Measurements from ENCODE around the gene ZNF433. TPM values are rescaled to one million over a fixed set of nuclear protein-coding genes. Genes with fewer than 3 reads are reported as not detected.

ZNF433 gene
- total RNA-seq, 3 donors from 2014 or later: 5.0 to 13.3 (median 8.8) TPM

DNA sequence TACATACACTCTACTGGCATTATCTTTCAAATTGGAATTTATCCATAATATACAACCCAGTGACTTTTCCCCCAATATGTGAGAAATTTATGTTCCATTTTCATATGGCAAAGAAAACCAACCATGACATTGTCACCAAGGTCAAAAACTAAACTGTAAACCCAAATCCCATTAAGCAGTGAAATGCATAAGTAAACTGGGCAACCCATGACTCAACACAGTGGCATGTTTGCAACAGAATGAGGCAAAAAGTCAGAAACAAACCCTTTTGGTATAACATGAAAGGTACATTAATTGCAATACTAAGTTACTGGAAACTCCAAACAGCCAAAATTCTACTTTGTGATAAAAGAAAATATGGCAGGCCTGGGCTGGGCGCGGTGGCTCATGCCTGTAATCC is 12.4 kb upstream of the ZNF433 start:
- intact Hi-C loops (cut with DNase I; ENCODE audit: low total_unique reads): no loop called here
- Histone ChIP-seq H3K27ac (no peak overlapping the region), H3K9me3 (peaks cover 17 to 26% of the 10 kb centered on the region in 2 donors), H3K36me3 (no peaks in the 10 kb centered on the region), H3K4me1 (no peaks in the 10 kb centered on the region), H3K4me3 (no peak overlapping the region), H3K27me3 (no peaks in the 10 kb centered on the region)
- no peak for DNase-seq (ENCODE audit: low spot score in 2 of 2)
- TF ChIP-seq POLR2AphosphoS5 (IDR thresholded peaks at IDR 0.05) (no peak), POLR2A (IDR thresholded peaks at IDR 0.05) (no peak)
- TF ChIP-seq, protein P1, sequence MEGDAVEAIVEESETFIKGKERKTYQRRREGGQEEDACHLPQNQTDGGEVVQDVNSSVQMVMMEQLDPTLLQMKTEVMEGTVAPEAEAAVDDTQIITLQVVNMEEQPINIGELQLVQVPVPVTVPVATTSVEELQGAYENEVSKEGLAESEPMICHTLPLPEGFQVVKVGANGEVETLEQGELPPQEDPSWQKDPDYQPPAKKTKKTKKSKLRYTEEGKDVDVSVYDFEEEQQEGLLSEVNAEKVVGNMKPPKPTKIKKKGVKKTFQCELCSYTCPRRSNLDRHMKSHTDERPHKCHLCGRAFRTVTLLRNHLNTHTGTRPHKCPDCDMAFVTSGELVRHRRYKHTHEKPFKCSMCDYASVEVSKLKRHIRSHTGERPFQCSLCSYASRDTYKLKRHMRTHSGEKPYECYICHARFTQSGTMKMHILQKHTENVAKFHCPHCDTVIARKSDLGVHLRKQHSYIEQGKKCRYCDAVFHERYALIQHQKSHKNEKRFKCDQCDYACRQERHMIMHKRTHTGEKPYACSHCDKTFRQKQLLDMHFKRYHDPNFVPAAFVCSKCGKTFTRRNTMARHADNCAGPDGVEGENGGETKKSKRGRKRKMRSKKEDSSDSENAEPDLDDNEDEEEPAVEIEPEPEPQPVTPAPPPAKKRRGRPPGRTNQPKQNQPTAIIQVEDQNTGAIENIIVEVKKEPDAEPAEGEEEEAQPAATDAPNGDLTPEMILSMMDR (IDR thresholded peaks at IDR 0.05): no peak

DNA sequence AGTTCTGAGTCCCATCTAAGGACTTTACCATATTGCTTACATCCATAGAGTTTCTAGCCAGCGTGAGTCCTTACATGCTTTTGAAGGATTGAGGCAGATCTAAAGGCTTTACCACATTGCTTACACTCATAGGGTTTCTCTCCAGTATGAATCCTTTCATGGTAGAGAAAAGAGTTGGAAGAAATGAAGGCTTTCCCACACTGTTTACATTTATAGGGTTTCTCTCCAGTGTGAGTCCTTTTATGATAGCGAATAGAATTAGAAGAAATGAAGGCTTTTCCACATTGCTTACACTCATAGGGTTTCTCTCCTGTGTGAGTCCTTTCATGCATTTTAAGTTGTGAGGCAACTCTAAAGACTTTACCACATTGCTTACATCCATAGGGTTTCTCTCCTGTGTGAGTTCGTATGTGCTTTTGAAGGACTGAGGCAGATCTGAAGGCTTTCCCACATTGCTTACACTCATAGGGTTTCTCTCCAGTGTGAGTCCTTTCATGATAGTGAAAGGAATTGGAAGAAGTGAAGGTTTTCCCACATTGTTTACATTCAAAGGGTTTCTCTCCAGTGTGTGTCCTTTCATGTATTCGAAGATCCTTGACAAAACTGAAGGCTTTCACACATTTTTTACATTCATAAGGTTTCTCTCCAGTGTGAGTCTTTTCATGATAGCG is 8.4 kb upstream of the ZNF433 start:
- DNase-seq (ENCODE audit: low spot score in 2 of 2): no peak
- intact Hi-C loops (cut with DNase I; ENCODE audit: low total_unique reads): no loop called here
- no peaks in the 10 kb centered on the region for H3K4me1 ChIP-seq
- TF ChIP-seq POLR2AphosphoS5 (IDR thresholded peaks at IDR 0.05): no peak
- TF ChIP-seq, protein P1 (IDR thresholded peaks at IDR 0.05): no peak
- TF ChIP-seq POLR2A (IDR thresholded peaks at IDR 0.05): no peak
- H3K27ac ChIP-seq: no peak overlapping the region
- no peak overlapping the region for H3K4me3 ChIP-seq
- H3K36me3 ChIP-seq: no peaks in the 10 kb centered on the region
- H3K9me3 ChIP-seq: peaks cover 17 to 37% of the 10 kb centered on the region in 2 donors
- H3K27me3 ChIP-seq: no peaks in the 10 kb centered on the region

DNA sequence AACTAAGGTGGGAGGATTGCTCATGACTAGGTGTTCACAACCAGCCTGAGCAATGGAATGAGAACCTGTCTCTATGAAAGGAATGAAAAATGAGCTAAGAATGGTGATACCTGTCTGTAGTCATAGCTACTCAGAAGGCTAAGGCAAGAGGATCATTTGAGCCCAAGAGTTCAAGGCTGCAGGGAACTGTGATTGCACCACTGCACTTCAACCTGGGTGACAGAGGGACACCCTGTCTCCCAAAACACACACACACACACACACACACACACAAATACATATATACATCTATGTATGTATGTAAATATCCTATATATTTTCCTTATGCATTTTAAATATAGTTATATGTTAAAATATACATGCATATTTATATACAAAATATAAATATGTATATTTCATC is 7.4 kb upstream of the ZNF433 start:
- no peak for DNase-seq (ENCODE audit: low spot score in 2 of 2)
- no peak overlapping the region for H3K27ac ChIP-seq
- no peak overlapping the region for H3K4me3 ChIP-seq
- no peak for TF ChIP-seq POLR2A (IDR thresholded peaks at IDR 0.05)
- TF ChIP-seq, protein P1 (IDR thresholded peaks at IDR 0.05): no peak
- TF ChIP-seq POLR2AphosphoS5 (IDR thresholded peaks at IDR 0.05): no peak
- no peaks in the 10 kb centered on the region for H3K36me3 ChIP-seq
- H3K27me3 ChIP-seq: no peaks in the 10 kb centered on the region
- no peaks in the 10 kb centered on the region for H3K4me1 ChIP-seq
- intact Hi-C loops (cut with DNase I; ENCODE audit: low total_unique reads): no loop called here
- peaks cover 17 to 37% of the 10 kb centered on the region in 2 donors for H3K9me3 ChIP-seq

DNA sequence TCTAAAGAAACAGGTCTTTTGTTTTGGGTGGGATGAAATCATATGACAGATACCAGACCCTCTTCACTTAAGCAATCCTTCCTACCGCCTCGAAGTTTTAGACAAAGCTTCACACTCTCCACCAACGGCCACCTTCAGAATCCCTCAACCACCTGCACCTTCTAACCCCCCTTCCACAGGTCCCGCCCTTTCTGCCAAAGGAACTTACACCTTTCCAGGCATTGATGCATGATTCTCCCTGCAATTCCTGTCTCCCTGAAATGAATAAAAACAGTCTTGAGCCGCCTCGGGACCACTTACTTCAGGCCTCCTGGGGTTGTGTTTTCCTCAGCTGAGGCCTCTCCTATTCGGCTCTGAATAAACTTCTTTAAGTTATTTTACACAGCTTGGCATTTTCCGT is 859 bp downstream of the ZNF433 start:
- Histone ChIP-seq H3K27me3 (no peaks in the 10 kb centered on the region), H3K36me3 (no peaks in the 10 kb centered on the region), H3K9me3 (no peaks in the 10 kb centered on the region), H3K4me1 (peaks cover 0 to 7% of the 10 kb centered on the region in 2 donors), H3K27ac (peak overlapping the region; percentile 96 to 97), H3K4me3 (peak overlapping the region; percentile 82 to 84 (median 83))
- DNase-seq (ENCODE audit: low spot score in 2 of 2): no peak
- no peak for TF ChIP-seq POLR2AphosphoS5 (IDR thresholded peaks at IDR 0.05)
- TF ChIP-seq POLR2A (IDR thresholded peaks at IDR 0.05): no peak
- TF ChIP-seq, protein P1 (IDR thresholded peaks at IDR 0.05): no peak
- intact Hi-C loops (cut with DNase I; ENCODE audit: low total_unique reads): no loop called here

DNA sequence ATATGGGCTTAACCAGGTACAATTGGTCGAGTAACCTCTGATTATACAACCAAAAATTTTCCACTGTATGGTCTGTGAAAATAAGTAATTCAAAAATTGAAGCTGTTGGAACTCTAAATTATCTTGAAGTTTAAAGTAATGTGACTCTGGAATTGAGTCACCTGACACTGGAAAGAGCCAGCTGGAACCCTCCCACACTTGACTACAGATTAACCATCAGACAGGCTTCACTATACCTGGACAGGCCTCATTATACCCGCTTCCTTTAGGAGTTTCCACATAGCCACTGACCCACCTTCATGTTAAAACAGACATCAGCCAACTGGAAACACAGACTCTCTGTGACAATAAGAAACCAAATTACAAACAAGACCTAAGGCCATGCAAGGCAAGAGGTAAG is 1.3 kb downstream of the ZNF433 start:
- intact Hi-C loops (cut with DNase I; ENCODE audit: low total_unique reads): no loop called here
- no peak for TF ChIP-seq POLR2A (IDR thresholded peaks at IDR 0.05)
- no peak for TF ChIP-seq POLR2AphosphoS5 (IDR thresholded peaks at IDR 0.05)
- Histone ChIP-seq H3K36me3 (no peaks in the 10 kb centered on the region), H3K27ac (peak overlapping the region; percentile 96 to 97), H3K4me3 (peak overlapping the region in 2 of 3 donors; percentile 83 to 84), H3K4me1 (peaks cover 0 to 7% of the 10 kb centered on the region in 2 donors), H3K27me3 (no peaks in the 10 kb centered on the region), H3K9me3 (no peaks in the 10 kb centered on the region)
- no peak for DNase-seq (ENCODE audit: low spot score in 2 of 2)
